Stimulated activated naive B cell treated with anti-CD40 and anti-IgM and Interleukin-4, amounts not matched to agents 10 μg/mL and 1 μg/mL and 100 μg/mL, for 72 hours (primary cell): ENCODE results near the gene DIAPH3.

Experiments
- ATAC-seq, 2 donors: fragments of 150-1000 bp; cut with Tn5 transposase; replicated peaks; 2 replicates each; pipeline ENCODE4 v1.10.0; 2021; ENCODE audit warnings: moderate library complexity in 1 of 2
- DNase-seq: peaks from one replicate; pipeline ENCODE4 v3.0.0; 2021
- H3K27ac Mint-ChIP-seq: one replicate; pipeline ENCODE4 v1.8.0; 2022; ENCODE audit warnings: mild to moderate bottlenecking, mixed read lengths
- H3K27me3 Mint-ChIP-seq, 2 donors: one replicate each; pipeline ENCODE4 v1.8.0; 2022; ENCODE audit warnings: mixed read lengths in 2 of 2
- H3K36me3 Mint-ChIP-seq, 2 donors: one replicate each; pipeline ENCODE4 v1.8.0; 2022; ENCODE audit warnings: mixed read lengths in 2 of 2, mild to moderate bottlenecking in 1 of 2
- H3K4me1 Mint-ChIP-seq, 2 donors: one replicate each; pipeline ENCODE4 v1.8.0; 2022; ENCODE audit warnings: mixed read lengths in 2 of 2, mild to moderate bottlenecking in 1 of 2
- H3K4me3 Mint-ChIP-seq, 2 donors: one replicate each; pipeline ENCODE4 v1.8.0; 2022; ENCODE audit warnings: mild to moderate bottlenecking in 2 of 2, mixed read lengths in 2 of 2, moderate library complexity in 1 of 2
- H3K9me3 Mint-ChIP-seq, 2 donors: one replicate each; pipeline ENCODE4 v1.8.0; 2022; ENCODE audit warnings: mixed read lengths in 2 of 2, mild to moderate bottlenecking in 1 of 2

Gene DIAPH3

GRCh38 chr13:59890054-59890453 lies 273.7 kb downstream of the DIAPH3 start:
- no peaks in the 10 kb centered on the region for H3K27me3 Mint-ChIP-seq
- H3K9me3 Mint-ChIP-seq = no peaks in the 10 kb centered on the region
- H3K4me1 Mint-ChIP-seq = no peaks in the 10 kb centered on the region
- DNase-seq = no peak
- no peak for ATAC-seq
- H3K4me3 Mint-ChIP-seq = no peak overlapping the region
- H3K27ac Mint-ChIP-seq = no peak overlapping the region
- H3K36me3 Mint-ChIP-seq = no peaks in the 10 kb centered on the region

- ATAC-seq = no peak
- Mint-ChIP-seq H3K4me1 (no peaks in the 10 kb centered on the region), H3K9me3 (no peaks in the 10 kb centered on the region), H3K4me3 (no peak overlapping the region), H3K36me3 (no peaks in the 10 kb centered on the region), H3K27me3 (no peaks in the 10 kb centered on the region), H3K27ac (no peak overlapping the region)
- DNase-seq = no peak
Observed at GRCh38 chr13:59888408-59888807, 275.3 kb downstream of the DIAPH3 start.

- no peaks in the 10 kb centered on the region for H3K4me1 Mint-ChIP-seq
- no peaks in the 10 kb centered on the region for H3K36me3 Mint-ChIP-seq
- no peak overlapping the region for H3K4me3 Mint-ChIP-seq
- DNase-seq (no peak), ATAC-seq (no peak)
- no peak overlapping the region for H3K27ac Mint-ChIP-seq
- no peaks in the 10 kb centered on the region for H3K27me3 Mint-ChIP-seq
- H3K9me3 Mint-ChIP-seq = no peaks in the 10 kb centered on the region
Observed at GRCh38 chr13:59885076-59885475, 278.7 kb downstream of the DIAPH3 start.

- DNase-seq (no peak), ATAC-seq (no peak)
- Mint-ChIP-seq H3K9me3 (no peaks in the 10 kb centered on the region), H3K27ac (no peak overlapping the region), H3K4me3 (no peak overlapping the region), H3K4me1 (no peaks in the 10 kb centered on the region), H3K27me3 (no peaks in the 10 kb centered on the region), H3K36me3 (no peaks in the 10 kb centered on the region)
Observed at GRCh38 chr13:59883885-59884284, 279.8 kb downstream of the DIAPH3 start.

- Mint-ChIP-seq H3K4me3 (no peak overlapping the region), H3K4me1 (no peaks in the 10 kb centered on the region), H3K27ac (no peak overlapping the region), H3K9me3 (no peaks in the 10 kb centered on the region), H3K36me3 (no peaks in the 10 kb centered on the region), H3K27me3 (no peaks in the 10 kb centered on the region)
- ATAC-seq (no peak), DNase-seq (no peak)
Observed at GRCh38 chr13:59880468-59880867, 283.3 kb downstream of the DIAPH3 start.

- Mint-ChIP-seq H3K9me3 (no peaks in the 10 kb centered on the region), H3K27ac (no peak overlapping the region), H3K4me3 (no peak overlapping the region), H3K27me3 (no peaks in the 10 kb centered on the region), H3K4me1 (no peaks in the 10 kb centered on the region), H3K36me3 (no peaks in the 10 kb centered on the region)
- ATAC-seq = no peak
- no peak for DNase-seq
Observed at GRCh38 chr13:59879281-59879680, 284.4 kb downstream of the DIAPH3 start.

- Mint-ChIP-seq H3K36me3 (no peaks in the 10 kb centered on the region), H3K9me3 (no peaks in the 10 kb centered on the region), H3K4me1 (no peaks in the 10 kb centered on the region), H3K27me3 (no peaks in the 10 kb centered on the region), H3K4me3 (no peak overlapping the region), H3K27ac (no peak overlapping the region)
- ATAC-seq = no peak
- no peak for DNase-seq
Observed at GRCh38 chr13:59877933-59878332, 285.8 kb downstream of the DIAPH3 start.

GRCh38 chr13:59874973-59875372 lies 288.8 kb downstream of the DIAPH3 start:
- no peak overlapping the region for H3K4me3 Mint-ChIP-seq
- DNase-seq (no peak), ATAC-seq (no peak)
- H3K27ac Mint-ChIP-seq = no peak overlapping the region
- H3K27me3 Mint-ChIP-seq = no peaks in the 10 kb centered on the region
- H3K9me3 Mint-ChIP-seq = no peaks in the 10 kb centered on the region
- H3K4me1 Mint-ChIP-seq = no peaks in the 10 kb centered on the region
- H3K36me3 Mint-ChIP-seq = no peaks in the 10 kb centered on the region

- no peak overlapping the region for H3K27ac Mint-ChIP-seq
- ATAC-seq (no peak), DNase-seq (no peak)
- no peaks in the 10 kb centered on the region for H3K4me1 Mint-ChIP-seq
- H3K27me3 Mint-ChIP-seq = no peaks in the 10 kb centered on the region
- H3K4me3 Mint-ChIP-seq = no peak overlapping the region
- H3K36me3 Mint-ChIP-seq = no peaks in the 10 kb centered on the region
- H3K9me3 Mint-ChIP-seq = no peaks in the 10 kb centered on the region
Observed at GRCh38 chr13:59873856-59874255, 289.9 kb downstream of the DIAPH3 start.

GRCh38 chr13:59873309-59873708 lies 290.4 kb downstream of the DIAPH3 start:
- no peak for ATAC-seq
- H3K27ac Mint-ChIP-seq = no peak overlapping the region
- H3K36me3 Mint-ChIP-seq = no peaks in the 10 kb centered on the region
- DNase-seq = no peak
- no peak overlapping the region for H3K4me3 Mint-ChIP-seq
- no peaks in the 10 kb centered on the region for H3K27me3 Mint-ChIP-seq
- H3K4me1 Mint-ChIP-seq = no peaks in the 10 kb centered on the region
- H3K9me3 Mint-ChIP-seq = no peaks in the 10 kb centered on the region

- H3K27ac Mint-ChIP-seq = no peak overlapping the region
- no peaks in the 10 kb centered on the region for H3K27me3 Mint-ChIP-seq
- no peaks in the 10 kb centered on the region for H3K9me3 Mint-ChIP-seq
- no peak overlapping the region for H3K4me3 Mint-ChIP-seq
- no peaks in the 10 kb centered on the region for H3K4me1 Mint-ChIP-seq
- DNase-seq (no peak), ATAC-seq (no peak)
- no peaks in the 10 kb centered on the region for H3K36me3 Mint-ChIP-seq
Observed at GRCh38 chr13:59867867-59868266, 295.9 kb downstream of the DIAPH3 start.

- no peaks in the 10 kb centered on the region for H3K9me3 Mint-ChIP-seq
- H3K4me3 Mint-ChIP-seq = no peak overlapping the region
- no peaks in the 10 kb centered on the region for H3K27me3 Mint-ChIP-seq
- H3K4me1 Mint-ChIP-seq = no peaks in the 10 kb centered on the region
- DNase-seq (no peak), ATAC-seq (no peak)
- no peaks in the 10 kb centered on the region for H3K36me3 Mint-ChIP-seq
- H3K27ac Mint-ChIP-seq = no peak overlapping the region
Observed at GRCh38 chr13:59865398-59865797, 298.3 kb downstream of the DIAPH3 start.

GRCh38 chr13:59863621-59864020 lies 300.1 kb downstream of the DIAPH3 start:
- H3K4me3 Mint-ChIP-seq = no peak overlapping the region
- no peaks in the 10 kb centered on the region for H3K36me3 Mint-ChIP-seq
- H3K9me3 Mint-ChIP-seq = no peaks in the 10 kb centered on the region
- no peak overlapping the region for H3K27ac Mint-ChIP-seq
- DNase-seq (no peak), ATAC-seq (no peak)
- H3K4me1 Mint-ChIP-seq = no peaks in the 10 kb centered on the region
- H3K27me3 Mint-ChIP-seq = no peaks in the 10 kb centered on the region

- H3K36me3 Mint-ChIP-seq = no peaks in the 10 kb centered on the region
- no peak overlapping the region for H3K27ac Mint-ChIP-seq
- DNase-seq (no peak), ATAC-seq (no peak)
- H3K4me3 Mint-ChIP-seq = no peak overlapping the region
- no peaks in the 10 kb centered on the region for H3K9me3 Mint-ChIP-seq
- no peaks in the 10 kb centered on the region for H3K27me3 Mint-ChIP-seq
- H3K4me1 Mint-ChIP-seq = no peaks in the 10 kb centered on the region
Observed at GRCh38 chr13:59861676-59862075, 302.1 kb downstream of the DIAPH3 start.

GRCh38 chr13:59856281-59856810 lies 307.4 kb downstream of the DIAPH3 start:
- no peak overlapping the region for H3K4me3 Mint-ChIP-seq
- ATAC-seq (no peak), DNase-seq (no peak)
- H3K9me3 Mint-ChIP-seq = peaks cover 0 to under 1% of the 10 kb centered on the region in 2 donors
- H3K27me3 Mint-ChIP-seq = no peaks in the 10 kb centered on the region
- no peaks in the 10 kb centered on the region for H3K4me1 Mint-ChIP-seq
- no peak overlapping the region for H3K27ac Mint-ChIP-seq
- H3K36me3 Mint-ChIP-seq = no peaks in the 10 kb centered on the region
